ENCODE measurements around the gene CCDC110. TPM values are rescaled to one million over a fixed set of nuclear protein-coding genes. Genes with fewer than 3 reads are reported as not detected.

Gene CCDC110
- polyA plus RNA-seq, 1 donor (not counting 4 experiments of a cell fraction or from before 2014, with no cell fraction given): not detected

GRCh38 chr4:185467101-185467500, 4.4 kb downstream of the CCDC110 start:
- Histone ChIP-seq H3K27ac (ENCODE audit: control insufficient read depth, insufficient read depth, low read length) (no peak overlapping the region), H2AFZ (ENCODE audit: control insufficient read depth, low read length) (no peak overlapping the region), H3K27me3 (ENCODE audit: control insufficient read depth, extremely low read depth, insufficient read depth, low read length) (peaks cover 19% of the 10 kb centered on the region), H3K9me1 (ENCODE audit: control insufficient read depth, extremely low read depth, insufficient read depth, low read length) (no peaks in the 10 kb centered on the region), H3K79me2 (ENCODE audit: control insufficient read depth, insufficient read depth, low read length) (no peaks in the 10 kb centered on the region), H3K9me3 (ENCODE audit: control insufficient read depth, low read depth, low read length) (no peaks in the 10 kb centered on the region), H3K4me3 (ENCODE audit: control insufficient read depth in 2 of 3, extremely low read depth in 1 of 3, insufficient read depth in 2 of 3, low read depth in 1 of 3, low read length in 3 of 3) (no peak overlapping the region), H3K9ac (ENCODE audit: control insufficient read depth, extremely low read depth, insufficient read depth, low read length) (no peak overlapping the region), H3K4me2 (ENCODE audit: control insufficient read depth, extremely low read depth, insufficient read depth, low read depth, low read length) (no peak overlapping the region), H3K36me3 (ENCODE audit: control insufficient read depth in 2 of 2, extremely low read depth in 1 of 2, insufficient read depth in 2 of 2, low read length in 2 of 2) (no peaks in the 10 kb centered on the region), H3K4me1 (ENCODE audit: control insufficient read depth, extremely low read depth, insufficient read depth, low read length) (peaks cover 8% of the 10 kb centered on the region), H4K20me1 (ENCODE audit: control insufficient read depth, extremely low read depth, insufficient read depth, low read length) (no peaks in the 10 kb centered on the region)
- FAIRE-seq (no peak), DNase-seq (ENCODE audit: low read depth, low spot score) (no peak)
- dilution Hi-C loops (cut with MboI; ENCODE audit: extremely low pct_ligation_motif_present, low sequenced_read_pairs): no loop called here
- TF ChIP-seq CTCF (optimal IDR thresholded peaks at IDR 0.05 in 1 of 3, IDR thresholded peaks at IDR 0.05 in 1 of 3, conservative IDR thresholded peaks at IDR 0.05 in 1 of 3; ENCODE audit: extremely low read depth in 1 of 3, insufficient read depth in 2 of 3, low read length in 3 of 3) (no peak), EZH2 (IDR thresholded peaks at IDR 0.05; ENCODE audit: low read length) (no peak)

- Histone ChIP-seq H3K4me3 (ENCODE audit: control insufficient read depth in 2 of 3, extremely low read depth in 1 of 3, insufficient read depth in 2 of 3, low read depth in 1 of 3, low read length in 3 of 3) (no peak overlapping the region), H3K27ac (ENCODE audit: control insufficient read depth, insufficient read depth, low read length) (no peak overlapping the region), H3K9me3 (ENCODE audit: control insufficient read depth, low read depth, low read length) (no peaks in the 10 kb centered on the region), H3K79me2 (ENCODE audit: control insufficient read depth, insufficient read depth, low read length) (no peaks in the 10 kb centered on the region), H3K27me3 (ENCODE audit: control insufficient read depth, extremely low read depth, insufficient read depth, low read length) (peaks cover 19% of the 10 kb centered on the region), H3K9ac (ENCODE audit: control insufficient read depth, extremely low read depth, insufficient read depth, low read length) (no peak overlapping the region), H3K4me1 (ENCODE audit: control insufficient read depth, extremely low read depth, insufficient read depth, low read length) (peaks cover 3% of the 10 kb centered on the region), H4K20me1 (ENCODE audit: control insufficient read depth, extremely low read depth, insufficient read depth, low read length) (no peaks in the 10 kb centered on the region), H3K36me3 (ENCODE audit: control insufficient read depth in 2 of 2, extremely low read depth in 1 of 2, insufficient read depth in 2 of 2, low read length in 2 of 2) (no peaks in the 10 kb centered on the region), H2AFZ (ENCODE audit: control insufficient read depth, low read length) (no peak overlapping the region), H3K9me1 (ENCODE audit: control insufficient read depth, extremely low read depth, insufficient read depth, low read length) (no peaks in the 10 kb centered on the region), H3K4me2 (ENCODE audit: control insufficient read depth, extremely low read depth, insufficient read depth, low read depth, low read length) (no peak overlapping the region)
- FAIRE-seq (no peak), DNase-seq (ENCODE audit: low read depth, low spot score) (no peak)
- dilution Hi-C loops (cut with MboI; ENCODE audit: extremely low pct_ligation_motif_present, low sequenced_read_pairs): no loop called here
- TF ChIP-seq CTCF (optimal IDR thresholded peaks at IDR 0.05 in 1 of 3, IDR thresholded peaks at IDR 0.05 in 1 of 3, conservative IDR thresholded peaks at IDR 0.05 in 1 of 3; ENCODE audit: extremely low read depth in 1 of 3, insufficient read depth in 2 of 3, low read length in 3 of 3) (no peak), EZH2 (IDR thresholded peaks at IDR 0.05; ENCODE audit: low read length) (no peak)
These were observed 5.8 kb downstream of the CCDC110 start for GRCh38 chr4:185465707-185466106.
